DOHH2 (cell line): ENCODE results near the gene ADSL.

Source experiments
- H3F3A ChIP-seq: fragments of 200-600 bp; sonication (generic), shearing (Covaris generic); 2 replicates; pipeline ENCODE4 v1.6.0; 2016; ENCODE audit warnings: antibody characterized with exemption, mild to moderate bottlenecking; ENCODE audit not compliant: control insufficient read depth, insufficient read depth
- H3K27ac ChIP-seq: fragments of 200-600 bp; sonication (generic); 2 replicates; pipeline ENCODE4 v1.5.1; 2014; ENCODE audit warnings: low read depth, mild to moderate bottlenecking, low read length, moderate library complexity
- H3K27me3 ChIP-seq: fragments of 200-600 bp; sonication (generic); 2 replicates; pipeline ENCODE4 v1.6.1; 2014; ENCODE audit warnings: mild to moderate bottlenecking, low read length, mixed read lengths; ENCODE audit not compliant: control insufficient read depth
- H3K36me3 ChIP-seq: fragments of 200-600 bp; sonication (generic); 2 replicates; pipeline ENCODE4 v1.6.1; 2014; ENCODE audit warnings: mild to moderate bottlenecking, low read length, moderate library complexity, mixed read lengths; ENCODE audit not compliant: control insufficient read depth
- H3K4me1 ChIP-seq: fragments of 200-600 bp; sonication (generic); 2 replicates; pipeline ENCODE4 v1.6.1; 2014; ENCODE audit warnings: mild to moderate bottlenecking, low read length, mixed read lengths; ENCODE audit not compliant: control insufficient read depth
- H3K4me2 ChIP-seq: fragments of 200-600 bp; sonication (generic); 2 replicates; pipeline ENCODE4 v1.6.0; 2014; ENCODE audit warnings: mild to moderate bottlenecking, low read length, moderate library complexity
- H3K4me3 ChIP-seq: fragments of 200-600 bp; sonication (generic); 2 replicates; pipeline ENCODE4 v1.5.1; 2014; ENCODE audit warnings: mild to moderate bottlenecking, low read length, mixed read lengths
- H3K79me2 ChIP-seq: fragments of 200-600 bp; sonication (generic); 2 replicates; pipeline ENCODE4 v1.6.1; 2014; ENCODE audit warnings: mild to moderate bottlenecking, low read length, mixed read lengths; ENCODE audit not compliant: control insufficient read depth
- H3K9me2 ChIP-seq: fragments of 200-600 bp; sonication (generic); replicated peaks from 2 replicates; pipeline ENCODE4 v1.6.1; 2014; ENCODE audit warnings: mild to moderate bottlenecking, low read length, mixed read lengths; ENCODE audit not compliant: control insufficient read depth
- H3K9me3 ChIP-seq: fragments of 200-600 bp; sonication (generic); 2 replicates; pipeline ENCODE4 v1.6.1; 2014; ENCODE audit warnings: antibody characterized with exemption, low read length, mixed read lengths; ENCODE audit not compliant: control insufficient read depth, insufficient read depth
- H4K20me1 ChIP-seq: fragments of 200-600 bp; sonication (generic); 2 replicates; pipeline ENCODE4 v1.6.0; 2014; ENCODE audit warnings: low read depth, mild to moderate bottlenecking, antibody characterized with exemption, low read length, moderate library complexity; ENCODE audit not compliant: control insufficient read depth, insufficient read depth
- EZH2phosphoT487 ChIP-seq: fragments of 200-600 bp; sonication (generic); IDR thresholded peaks from 2 replicates; pipeline ENCODE4 v1.6.1; 2017; ENCODE audit warnings: borderline replicate concordance, mild to moderate bottlenecking, antibody characterized with exemption, low read length, moderate library complexity, mixed read lengths
- TF ChIP-seq, protein P1 (sequence below): fragments of 200-600 bp; sonication (generic); IDR thresholded peaks from one replicate; pipeline ENCODE4 v1.5.1; 2014; ENCODE audit warnings: antibody characterized with exemption, mild to moderate bottlenecking, low read depth, low read length; ENCODE audit not compliant: poor library complexity, severe bottlenecking

ADSL gene

GRCh38 chr22:40325315-40325714 is 21.0 kb upstream of the ADSL start:
- 0 out of 2 replicates have a peak, but pooled peaks cover 2% of the 10 kb centered on the region for H3F3A ChIP-seq
- H3K9me3 ChIP-seq, result no peaks in the 10 kb centered on the region
- no peak overlapping the region for H3K27ac ChIP-seq
- no peaks in the 10 kb centered on the region for H3K4me1 ChIP-seq
- H4K20me1 ChIP-seq, result no peaks in the 10 kb centered on the region
- H3K79me2 ChIP-seq, result no peaks in the 10 kb centered on the region
- no peaks in the 10 kb centered on the region for H3K27me3 ChIP-seq
- H3K9me2 ChIP-seq, result no peaks in the 10 kb centered on the region
- TF ChIP-seq, protein P1, sequence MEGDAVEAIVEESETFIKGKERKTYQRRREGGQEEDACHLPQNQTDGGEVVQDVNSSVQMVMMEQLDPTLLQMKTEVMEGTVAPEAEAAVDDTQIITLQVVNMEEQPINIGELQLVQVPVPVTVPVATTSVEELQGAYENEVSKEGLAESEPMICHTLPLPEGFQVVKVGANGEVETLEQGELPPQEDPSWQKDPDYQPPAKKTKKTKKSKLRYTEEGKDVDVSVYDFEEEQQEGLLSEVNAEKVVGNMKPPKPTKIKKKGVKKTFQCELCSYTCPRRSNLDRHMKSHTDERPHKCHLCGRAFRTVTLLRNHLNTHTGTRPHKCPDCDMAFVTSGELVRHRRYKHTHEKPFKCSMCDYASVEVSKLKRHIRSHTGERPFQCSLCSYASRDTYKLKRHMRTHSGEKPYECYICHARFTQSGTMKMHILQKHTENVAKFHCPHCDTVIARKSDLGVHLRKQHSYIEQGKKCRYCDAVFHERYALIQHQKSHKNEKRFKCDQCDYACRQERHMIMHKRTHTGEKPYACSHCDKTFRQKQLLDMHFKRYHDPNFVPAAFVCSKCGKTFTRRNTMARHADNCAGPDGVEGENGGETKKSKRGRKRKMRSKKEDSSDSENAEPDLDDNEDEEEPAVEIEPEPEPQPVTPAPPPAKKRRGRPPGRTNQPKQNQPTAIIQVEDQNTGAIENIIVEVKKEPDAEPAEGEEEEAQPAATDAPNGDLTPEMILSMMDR, result no peak
- TF ChIP-seq EZH2phosphoT487, result no peak
- peaks cover 32% of the 10 kb centered on the region for H3K36me3 ChIP-seq
- H3K4me2 ChIP-seq, result no peak overlapping the region
- H3K4me3 ChIP-seq, result no peak overlapping the region

DNA sequence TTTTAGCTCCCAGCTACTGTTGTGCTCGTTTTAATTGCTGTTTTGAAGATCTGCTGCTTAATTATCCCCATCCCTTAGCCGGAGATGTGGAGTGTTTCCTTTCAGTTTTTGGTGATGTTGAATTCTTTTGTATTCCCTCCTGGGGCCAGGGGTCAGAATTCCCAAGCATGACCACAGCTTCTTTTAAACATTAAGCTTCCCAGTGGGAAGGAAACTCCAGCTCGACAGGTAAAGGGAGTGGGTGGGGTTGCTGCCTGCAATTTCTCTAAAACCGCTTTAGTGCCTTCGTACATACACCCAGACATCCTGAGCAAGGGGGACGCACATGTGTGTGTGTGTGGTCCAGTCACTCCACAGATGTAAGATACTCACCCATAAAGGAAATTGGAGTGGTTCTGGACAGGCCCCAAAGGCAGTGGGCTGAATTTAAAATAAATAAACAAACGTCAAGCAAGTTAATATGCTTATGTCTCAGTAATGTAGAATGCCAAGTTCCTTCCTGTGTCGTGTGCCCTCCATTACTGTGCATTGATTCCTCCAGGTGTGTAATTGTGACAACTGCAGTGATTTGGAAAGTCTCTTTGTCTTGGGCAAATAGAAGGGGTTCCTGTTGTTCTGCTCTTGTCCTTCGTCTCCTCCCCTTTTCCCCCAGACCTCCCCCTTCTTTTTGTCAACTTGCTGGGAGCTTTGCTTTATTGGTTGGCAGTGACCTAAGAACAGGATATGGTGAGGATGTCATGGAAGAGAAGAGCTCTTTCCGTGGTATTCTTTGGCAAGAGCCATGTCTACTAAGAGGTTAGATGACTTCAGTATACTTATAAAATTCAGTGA is 19.2 kb upstream of the ADSL start:
- no peaks in the 10 kb centered on the region for H4K20me1 ChIP-seq
- H3K27me3 ChIP-seq, result no peaks in the 10 kb centered on the region
- H3F3A ChIP-seq, result 0 out of 2 replicates have a peak, but pooled peaks cover 4% of the 10 kb centered on the region
- no peaks in the 10 kb centered on the region for H3K9me3 ChIP-seq
- peaks cover 15% of the 10 kb centered on the region for H3K36me3 ChIP-seq
- H3K9me2 ChIP-seq, result no peaks in the 10 kb centered on the region
- no peaks in the 10 kb centered on the region for H3K79me2 ChIP-seq
- TF ChIP-seq EZH2phosphoT487, result no peak
- TF ChIP-seq, protein P1, result no peak
- no peak overlapping the region for H3K4me3 ChIP-seq
- no peak overlapping the region for H3K4me2 ChIP-seq
- no peak overlapping the region for H3K27ac ChIP-seq
- H3K4me1 ChIP-seq, result no peaks in the 10 kb centered on the region

GRCh38 chr22:40328546-40329456 is 17.5 kb upstream of the ADSL start:
- H3K27me3 ChIP-seq, result no peaks in the 10 kb centered on the region
- no peak overlapping the region for H3K4me3 ChIP-seq
- H3K79me2 ChIP-seq, result no peaks in the 10 kb centered on the region
- no peaks in the 10 kb centered on the region for H3K9me2 ChIP-seq
- H3K4me2 ChIP-seq, result no peak overlapping the region
- TF ChIP-seq, protein P1, result no peak
- H3F3A ChIP-seq, result 0 out of 2 replicates have a peak, but pooled peaks cover 3% of the 10 kb centered on the region
- peaks cover 4% of the 10 kb centered on the region for H3K4me1 ChIP-seq
- H3K36me3 ChIP-seq, result peaks cover 7% of the 10 kb centered on the region
- no peaks in the 10 kb centered on the region for H3K9me3 ChIP-seq
- no peak overlapping the region for H3K27ac ChIP-seq
- no peaks in the 10 kb centered on the region for H4K20me1 ChIP-seq
